RPMI8226 (cell line): ENCODE data around the gene UBE2U.
"Not testable (repeated sequence)": the region's sequence is repeated elsewhere in the genome, so short reads cannot be mapped to it uniquely, and the experiment has no call there.

Experiments used
- DNase-seq: peaks from one replicate; pipeline ENCODE4 v3.0.0-alpha.2; 2015

Gene UBE2U

DNA sequence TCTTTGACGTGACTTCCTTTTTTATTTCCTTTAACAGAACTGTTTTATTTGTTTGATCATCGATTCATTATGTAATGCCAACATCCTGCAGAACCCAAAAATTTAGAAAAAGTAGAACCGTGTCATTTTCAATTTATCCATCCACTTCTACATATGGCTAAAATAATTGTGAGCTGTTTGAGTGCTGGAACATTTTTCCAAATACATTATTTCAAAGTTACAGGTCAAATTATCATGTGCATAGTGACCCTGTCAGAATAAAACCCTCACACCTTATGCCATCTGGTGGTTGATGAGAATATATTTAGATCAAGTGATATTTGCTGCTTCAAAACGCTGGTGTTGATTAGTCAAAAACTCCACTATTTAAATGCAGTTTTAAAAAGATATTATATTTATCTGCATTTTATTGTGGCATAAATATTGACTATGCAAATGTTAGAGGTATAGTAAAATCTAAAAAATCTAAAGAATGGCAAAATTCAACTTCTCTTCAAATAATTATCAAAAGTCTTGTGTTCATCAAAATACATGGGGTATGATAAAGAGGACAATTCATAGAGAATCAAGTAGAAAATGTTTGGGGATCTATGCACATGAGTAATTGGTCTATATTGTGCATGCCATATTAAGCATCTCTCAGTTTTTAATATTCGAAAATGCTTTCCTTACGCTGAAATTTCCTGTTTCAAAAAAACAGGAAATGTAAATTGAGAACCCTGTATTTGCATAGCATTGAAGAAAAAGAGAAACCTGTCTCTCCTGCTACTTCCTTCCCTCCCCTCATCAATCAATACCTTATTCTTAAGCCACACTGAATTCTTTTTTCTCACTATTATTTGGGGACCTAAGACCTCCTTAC lies 39.7 kb downstream of the UBE2U start:
- peak; percentile 60 for DNase-seq

DNA sequence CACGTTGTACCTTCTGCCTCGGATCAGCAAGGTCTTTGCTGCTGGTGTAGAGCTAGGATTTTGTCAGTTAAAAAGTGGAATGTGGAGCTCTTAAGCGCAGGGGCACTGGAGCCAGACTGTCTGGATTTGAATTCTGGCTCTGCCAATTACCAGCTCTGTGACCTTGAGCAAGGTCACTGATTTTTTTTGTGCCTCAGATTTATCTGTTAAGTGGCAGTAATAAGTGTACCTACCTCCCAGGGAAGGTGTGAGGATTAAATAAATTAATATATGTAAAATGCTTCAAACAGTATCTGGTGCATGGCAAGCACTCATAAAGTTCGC lies 40.3 kb downstream of the UBE2U start:
- no peak for DNase-seq

DNA sequence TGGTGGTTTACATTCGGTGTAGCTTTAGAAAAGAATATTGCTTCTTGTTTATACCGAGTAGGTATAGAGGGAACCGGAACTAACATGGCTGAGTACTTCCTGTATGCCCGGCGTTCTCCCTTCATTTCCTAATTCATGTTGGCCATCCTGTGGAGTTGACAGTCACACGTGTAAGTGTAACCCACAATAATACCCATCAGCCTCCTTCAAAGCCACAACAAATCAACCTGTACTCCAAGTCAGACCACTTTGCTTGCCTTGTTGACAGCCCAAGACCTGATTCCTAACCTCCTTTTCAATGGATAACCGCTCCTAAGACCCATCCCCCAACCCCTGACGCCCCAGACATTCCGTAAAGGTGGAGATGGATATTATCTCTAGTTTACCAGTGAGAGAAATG lies 42.1 kb downstream of the UBE2U start:
- no peak for DNase-seq

DNA sequence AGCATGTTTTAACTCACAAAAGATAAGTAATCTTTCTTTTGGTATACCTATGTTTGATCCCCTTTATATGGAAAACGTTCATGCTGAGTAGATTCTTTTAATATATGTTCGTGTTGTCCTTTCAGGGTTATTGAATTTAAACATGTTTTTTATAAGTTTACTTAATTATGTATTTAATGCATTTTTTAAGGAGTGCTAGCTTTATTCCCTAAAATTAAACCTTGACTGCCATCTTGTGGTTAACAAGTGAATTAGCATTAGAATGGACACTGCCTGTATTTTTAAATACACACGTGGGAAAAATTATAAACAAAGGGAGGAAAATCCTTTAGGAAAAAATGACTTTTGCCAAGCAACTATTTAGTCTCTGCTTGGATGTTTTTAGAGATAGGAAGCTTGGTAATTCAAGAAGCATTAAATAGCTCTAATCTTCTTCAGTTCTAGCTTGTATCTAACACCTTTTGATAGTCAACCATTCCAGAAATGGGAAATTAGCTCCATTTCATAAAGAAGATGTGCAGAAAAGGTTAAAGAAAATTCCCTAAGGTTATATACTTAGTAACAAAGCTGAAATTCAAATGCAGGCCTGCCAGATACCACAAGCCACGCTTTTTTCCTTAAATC lies 43.0 kb downstream of the UBE2U start:
- DNase-seq, result no peak

DNA sequence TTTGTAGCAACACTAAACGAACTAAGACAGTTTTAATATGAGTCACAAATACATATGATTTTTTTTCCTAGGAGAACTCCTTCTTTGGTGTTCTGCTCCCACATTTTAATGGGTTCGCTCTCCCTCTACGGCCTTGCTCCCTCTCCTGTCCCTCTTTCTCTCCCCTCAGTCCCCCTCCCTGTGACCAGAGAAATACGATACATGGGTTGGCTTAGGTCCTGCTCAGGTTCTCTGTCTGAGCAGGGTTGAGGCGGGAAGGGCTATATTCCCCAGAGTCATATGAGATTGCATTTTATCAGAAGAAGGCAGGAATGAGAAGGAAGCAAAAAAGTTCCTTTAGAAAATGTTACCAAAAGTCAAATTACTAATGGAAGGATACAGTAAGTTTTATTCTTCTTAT lies 44.6 kb downstream of the UBE2U start:
- no peak for DNase-seq

DNA sequence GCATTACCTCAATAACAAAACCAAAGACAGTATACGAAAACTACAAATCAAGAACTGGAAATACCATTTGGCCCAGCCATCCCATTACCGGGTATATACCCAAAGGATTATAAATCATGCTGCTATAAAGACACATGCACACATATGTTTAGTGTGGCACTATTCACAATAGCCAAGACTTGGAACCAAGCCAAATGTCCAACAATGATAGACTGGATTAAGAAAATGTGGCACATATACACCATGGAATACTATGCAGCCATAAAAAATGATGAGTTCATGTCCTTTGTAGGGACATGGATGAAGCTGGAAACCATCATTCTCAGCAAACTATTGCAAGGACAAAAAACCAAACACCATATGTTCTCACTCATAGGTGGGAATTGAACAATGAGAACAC lies 47.0 kb downstream of the UBE2U start:
- not testable (repeated sequence) for DNase-seq

DNA sequence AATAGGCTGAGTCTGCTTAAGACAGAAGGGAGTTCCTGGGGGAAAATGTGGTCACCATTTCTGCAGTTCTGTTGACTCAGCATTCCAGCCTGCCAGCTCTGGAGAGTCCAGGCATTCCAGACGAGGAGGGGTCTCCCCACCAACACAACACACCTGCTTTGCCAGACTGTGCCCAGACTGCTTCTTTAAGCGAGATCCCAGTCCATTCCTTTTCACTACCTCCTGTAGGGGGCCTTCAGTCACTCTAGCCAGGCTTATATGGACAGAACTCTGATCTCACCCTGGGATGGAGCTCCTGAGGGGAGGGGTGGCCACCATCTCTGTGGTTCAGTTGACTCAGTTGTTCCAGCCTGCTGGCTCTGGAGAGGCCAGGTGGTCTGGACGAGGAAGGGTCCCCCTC lies 48.5 kb downstream of the UBE2U start:
- no peak for DNase-seq

DNA sequence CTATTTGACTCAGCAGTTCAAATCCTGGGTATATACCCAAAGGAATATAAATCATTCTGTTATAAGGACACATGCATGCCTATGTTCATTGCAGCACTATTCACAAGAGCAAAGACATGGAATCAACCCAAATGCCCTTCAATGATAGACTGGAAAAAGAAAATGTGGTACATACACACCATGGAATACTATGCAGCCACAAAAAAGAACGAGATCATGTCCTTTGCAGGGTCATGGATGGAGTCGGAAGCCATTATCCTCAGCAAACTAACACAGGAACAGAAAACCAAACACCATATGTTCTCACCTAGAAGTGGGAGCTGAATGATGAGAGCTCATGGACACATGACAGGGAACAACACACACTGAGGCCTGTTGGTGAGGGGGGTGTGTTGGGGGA lies 53.8 kb downstream of the UBE2U start:
- not testable (repeated sequence) for DNase-seq

DNA sequence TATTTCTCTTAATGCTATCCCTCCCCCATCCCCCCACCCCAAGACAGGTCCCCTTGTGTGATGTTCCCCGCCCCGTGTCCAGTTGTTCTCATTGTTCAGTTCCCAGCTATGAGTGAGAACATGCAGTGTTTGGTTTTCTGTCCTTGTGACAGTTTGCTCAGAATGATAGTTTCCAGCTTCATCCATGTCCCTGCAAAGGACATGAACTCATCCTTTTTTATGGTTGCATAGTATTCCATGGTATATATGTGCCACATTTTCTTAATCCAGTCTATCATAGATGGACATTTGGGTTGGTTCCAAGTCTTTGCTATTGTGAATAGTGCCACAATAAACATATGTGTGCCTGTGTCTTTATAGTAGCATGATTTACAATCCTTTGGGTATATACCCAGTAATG lies 55.0 kb downstream of the UBE2U start:
- not testable (repeated sequence) for DNase-seq

DNA sequence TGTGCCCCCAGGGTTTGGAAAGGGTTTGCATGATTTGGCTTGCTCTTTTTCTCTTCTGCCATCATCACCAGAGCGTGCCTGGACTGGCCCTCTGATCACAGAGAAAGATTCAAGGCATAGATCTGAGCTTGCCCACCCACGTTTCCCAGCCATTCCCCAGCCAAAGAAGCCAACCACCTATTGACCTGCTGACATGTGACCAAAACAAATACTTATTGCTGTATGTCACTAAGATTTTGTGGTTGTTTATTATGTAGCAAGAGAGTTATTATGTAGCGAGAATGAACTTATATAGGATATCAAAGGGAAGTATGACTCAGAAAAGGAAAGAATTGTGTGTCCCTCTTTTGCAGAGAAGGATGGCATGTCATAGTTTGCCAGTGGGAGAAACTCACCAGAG lies 59.9 kb downstream of the UBE2U start:
- no peak for DNase-seq

DNA sequence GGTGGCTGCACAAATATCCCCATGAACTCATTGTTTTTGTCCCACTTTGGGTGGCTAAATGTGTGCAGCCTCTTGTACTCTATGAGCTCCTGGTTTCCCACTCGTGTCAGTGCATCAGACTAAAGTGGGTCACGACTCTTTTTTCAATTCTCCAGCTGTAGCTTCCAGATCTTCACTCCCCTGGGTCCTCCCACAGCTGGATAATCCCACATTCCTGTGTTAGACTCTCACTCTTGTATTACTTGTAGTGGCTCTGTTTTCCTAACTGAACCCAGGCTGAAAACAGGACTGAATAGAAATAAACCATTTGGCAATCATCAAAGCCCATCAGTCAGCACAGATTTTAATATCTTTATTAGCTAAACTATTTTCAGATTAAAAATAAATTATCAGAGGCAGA lies 60.4 kb downstream of the UBE2U start:
- DNase-seq, result no peak

DNA sequence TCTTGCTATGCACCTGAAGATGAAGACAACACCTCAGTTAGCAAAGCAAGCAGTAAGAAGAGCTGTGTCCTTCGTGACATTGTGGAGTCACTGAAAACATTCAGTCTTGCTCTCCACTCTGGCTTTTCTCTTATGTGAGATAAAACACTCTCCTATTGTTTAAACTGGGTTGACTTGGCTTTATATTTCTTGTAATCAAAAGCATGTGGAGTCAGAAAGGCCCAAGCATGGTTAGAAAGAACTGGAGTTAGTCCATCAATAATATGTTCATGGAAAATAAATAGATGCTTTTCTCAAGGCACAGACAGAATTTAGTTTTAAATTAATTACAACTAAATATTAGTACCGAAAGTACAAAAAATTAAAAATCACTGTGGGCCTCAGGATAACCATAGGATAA lies 61.7 kb downstream of the UBE2U start:
- no peak for DNase-seq

DNA sequence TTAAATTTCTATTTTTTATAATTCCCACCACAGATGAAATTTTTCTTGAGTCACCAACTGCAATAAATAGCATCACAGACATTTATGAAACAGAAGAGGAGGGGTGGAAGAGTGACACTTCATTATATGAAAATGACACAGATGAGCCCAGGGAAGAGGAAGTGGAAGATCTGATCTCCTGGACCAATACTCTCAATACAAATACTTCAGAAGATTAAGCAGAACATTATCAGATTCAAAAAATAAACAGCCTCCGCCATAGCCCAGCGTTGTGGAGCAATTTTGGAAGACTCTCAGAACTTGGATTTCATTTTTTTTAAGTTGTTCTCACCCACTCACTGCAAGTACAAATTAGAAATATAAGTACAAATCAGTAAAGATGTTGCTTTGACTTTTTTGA lies 63.6 kb downstream of the UBE2U start:
- DNase-seq, result no peak

DNA sequence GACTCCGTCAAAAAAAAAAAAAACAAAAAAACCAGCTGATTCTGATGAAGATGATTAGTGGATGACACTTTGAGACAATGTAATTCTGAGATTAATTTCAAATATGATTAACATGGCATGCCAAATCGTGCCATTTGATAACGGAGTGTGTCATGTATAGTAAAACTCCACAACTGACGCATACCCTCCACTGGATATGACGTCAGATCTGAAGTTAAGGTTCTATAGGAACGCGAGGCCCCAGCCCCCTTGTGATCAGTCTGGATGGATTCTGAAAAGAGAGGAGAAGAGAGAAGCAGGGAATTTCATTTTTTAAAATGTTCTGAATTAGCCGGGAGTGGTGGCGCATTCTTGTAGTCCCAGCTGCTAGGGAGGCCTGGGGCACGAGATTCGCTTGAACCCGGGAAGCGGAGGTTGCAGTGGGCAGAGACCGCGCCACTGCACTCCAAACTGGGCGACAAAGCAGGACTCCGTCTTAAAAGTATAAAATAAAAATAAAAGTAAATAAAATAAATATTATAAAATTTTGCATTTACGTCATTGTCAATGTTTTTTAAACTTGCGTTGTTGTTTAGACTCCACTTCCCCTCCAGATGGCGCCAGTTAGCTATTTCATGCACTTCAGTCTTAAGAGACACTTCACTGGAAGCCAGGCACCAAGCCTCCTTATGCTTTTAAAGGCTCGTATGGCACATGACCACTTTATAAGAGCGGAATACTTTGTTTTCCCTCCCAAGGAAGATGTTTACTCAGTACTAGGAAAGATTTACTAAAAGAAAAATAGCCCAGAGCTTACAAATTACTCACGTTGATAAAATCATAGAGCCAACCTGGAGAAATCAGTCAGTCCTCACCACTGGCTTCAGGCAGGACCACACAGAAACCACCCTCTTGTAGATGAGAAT lies 65.5 kb downstream of the UBE2U start:
- DNase-seq, result peak; percentile 84

DNA sequence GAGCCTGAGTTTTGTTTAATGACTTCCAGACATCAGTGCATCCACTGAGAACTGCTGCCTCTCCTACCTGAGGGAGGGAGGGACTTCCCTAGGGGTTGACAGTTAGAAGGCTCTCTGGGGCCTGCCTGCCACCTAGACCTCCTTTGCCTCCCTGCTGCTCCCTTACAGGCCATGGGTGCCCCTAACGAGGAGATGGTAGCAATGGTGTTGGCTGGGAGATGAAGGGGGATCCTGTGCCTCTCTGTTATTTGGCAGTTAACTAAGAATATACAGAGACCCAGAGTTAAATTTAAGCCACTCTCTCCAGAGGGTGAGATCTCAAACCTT lies 66.1 kb downstream of the UBE2U start:
- no peak for DNase-seq

DNA sequence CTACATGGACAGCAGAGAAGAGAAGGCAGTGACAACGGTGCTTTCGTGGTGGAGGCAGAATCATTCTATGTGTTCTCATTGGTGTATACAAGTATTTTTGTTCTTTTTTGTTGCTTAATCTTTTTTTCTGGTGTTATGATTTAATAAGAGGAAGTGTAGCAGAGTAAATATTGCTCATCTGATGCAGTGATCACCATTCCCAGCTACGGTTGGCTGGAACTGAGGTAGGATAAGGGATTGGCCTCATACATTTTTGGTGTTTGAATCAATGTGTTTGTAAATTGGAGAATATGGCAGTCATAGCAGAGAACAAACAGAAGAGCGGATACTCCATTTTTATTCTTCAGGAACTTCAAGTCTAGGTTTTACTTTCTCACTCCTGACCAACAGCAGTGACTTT lies 76.6 kb downstream of the UBE2U start:
- no peak for DNase-seq

DNA sequence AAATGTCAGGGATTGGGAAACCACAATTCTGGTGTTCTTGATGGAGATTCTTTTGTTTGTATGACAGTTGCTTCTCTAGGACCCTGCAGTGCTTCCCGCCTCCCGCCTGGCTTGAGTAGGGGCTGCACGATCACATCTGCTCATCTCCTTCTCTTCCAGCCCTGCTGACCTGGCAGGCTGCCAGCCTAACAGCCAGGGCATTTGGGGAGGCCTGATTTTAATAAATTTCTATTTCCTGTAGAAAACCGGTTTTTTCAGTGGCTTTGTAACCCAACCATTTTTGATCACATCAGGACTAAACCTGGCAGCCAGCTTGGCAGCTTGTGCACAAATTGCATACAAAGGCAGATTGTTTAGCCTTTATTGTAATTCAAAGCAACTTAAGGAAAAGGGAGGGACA lies 78.9 kb downstream of the UBE2U start:
- DNase-seq, result peak; percentile 18

DNA sequence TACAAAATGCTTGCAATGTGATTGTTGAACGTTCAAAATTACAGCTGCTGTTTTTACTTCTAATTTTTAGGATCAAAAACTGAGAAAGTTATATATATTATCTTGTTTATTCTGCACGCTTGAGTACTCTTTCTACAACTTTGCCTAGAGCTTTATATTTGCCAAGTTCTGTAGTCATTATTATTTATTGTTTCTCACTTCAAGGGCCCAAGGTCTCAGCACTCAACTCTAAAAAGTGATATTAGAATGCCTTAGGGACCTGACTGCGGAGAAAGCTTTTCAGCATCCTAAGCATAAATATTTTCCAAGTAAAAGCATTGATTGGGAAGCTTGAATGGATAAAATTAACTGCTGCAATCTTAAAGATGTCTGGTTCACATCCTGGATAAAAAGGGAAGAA lies 83.6 kb downstream of the UBE2U start:
- DNase-seq, result no peak

DNA sequence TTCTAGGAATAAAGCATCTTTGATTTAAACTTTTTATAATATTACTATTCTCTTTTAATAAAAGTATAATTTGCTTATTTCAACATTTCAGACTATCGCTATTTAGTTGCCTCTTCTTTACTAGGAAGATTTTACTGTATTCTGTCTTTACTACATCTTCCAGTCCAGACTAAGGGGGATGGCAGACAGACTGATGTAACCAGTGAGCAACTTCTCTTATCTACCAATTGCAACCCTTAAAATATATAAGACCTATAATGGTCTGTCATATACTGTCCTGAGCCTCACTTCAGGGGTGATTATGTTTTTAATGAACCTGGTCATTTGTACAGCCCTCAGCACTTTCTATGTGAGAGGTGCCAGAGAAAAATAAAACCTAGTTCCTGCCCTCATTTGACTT lies 87.0 kb downstream of the UBE2U start:
- no peak for DNase-seq

DNA sequence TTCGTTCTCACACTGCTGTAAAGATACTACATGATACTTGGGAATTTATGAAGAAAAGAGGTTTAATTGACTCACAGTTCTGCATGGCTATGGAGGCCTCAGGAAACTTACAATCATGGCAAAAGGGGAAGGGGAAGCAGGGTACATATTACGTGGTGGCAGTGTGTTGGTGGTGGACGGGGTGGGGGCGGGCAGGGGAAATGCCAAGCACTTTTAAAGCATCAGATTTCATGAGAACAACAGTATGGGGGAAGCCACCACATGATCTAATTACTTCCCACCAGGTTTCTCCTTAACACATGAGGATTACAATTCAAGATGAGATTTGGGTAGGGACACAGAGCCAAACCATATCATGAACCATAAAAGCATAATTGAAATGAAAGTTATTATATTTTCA lies 88.5 kb downstream of the UBE2U start:
- DNase-seq, result no peak

DNA sequence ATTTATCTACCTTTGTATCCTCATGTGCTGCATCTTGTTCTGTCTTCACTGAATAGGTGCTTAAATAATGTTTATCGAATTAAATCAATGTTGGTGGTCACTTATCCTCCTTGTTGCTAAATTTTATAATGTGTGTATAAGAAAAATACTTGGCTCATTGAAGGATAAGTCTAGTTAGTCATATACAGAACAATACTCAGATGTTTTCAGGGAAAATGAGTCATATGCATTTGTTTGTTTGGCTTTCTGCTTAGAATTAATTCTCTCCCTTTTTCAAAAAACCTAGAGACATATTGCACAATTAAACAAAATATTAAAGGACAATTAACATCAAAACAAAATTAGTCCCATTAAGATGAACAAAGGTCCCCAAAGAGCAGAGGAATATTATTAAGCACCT lies 89.0 kb downstream of the UBE2U start:
- no peak for DNase-seq

DNA sequence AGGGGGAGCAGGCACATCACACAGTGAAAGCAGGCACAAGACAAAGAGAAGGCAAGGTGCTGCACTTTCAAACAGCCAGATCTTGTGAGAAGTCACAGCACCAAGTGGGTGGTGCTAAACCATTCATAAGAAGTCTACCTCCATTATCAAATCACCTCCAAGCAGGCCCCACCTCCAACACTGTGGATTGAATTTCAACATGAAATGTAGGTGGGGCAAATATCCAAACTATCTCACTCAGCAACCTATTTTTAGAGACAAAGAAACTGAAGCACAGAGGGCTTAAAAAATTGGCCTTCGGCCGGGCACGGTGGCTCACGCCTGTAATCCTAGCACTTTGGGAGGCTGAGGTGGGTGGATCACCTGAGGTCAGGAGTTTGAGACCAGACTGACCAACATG lies 90.4 kb downstream of the UBE2U start:
- no peak for DNase-seq

DNA sequence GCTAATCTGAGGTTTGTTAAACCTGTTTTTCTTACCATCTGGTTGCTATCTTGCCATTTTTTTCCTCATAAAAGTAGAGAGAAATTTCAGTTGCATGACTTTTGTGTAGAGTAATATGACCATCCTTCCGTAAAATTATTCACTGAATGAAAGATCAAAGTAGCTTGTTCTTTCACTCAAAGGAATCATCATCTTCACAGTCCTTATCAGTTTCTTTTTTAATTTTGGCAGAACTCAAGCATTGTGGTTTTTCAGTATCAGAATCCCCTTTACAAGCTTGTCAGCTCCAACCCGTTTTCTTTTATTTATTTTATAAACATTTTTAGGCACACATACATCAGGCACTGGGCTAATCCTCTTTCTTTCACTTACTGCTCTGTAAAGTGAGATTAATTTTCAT lies 91.7 kb downstream of the UBE2U start:
- no peak for DNase-seq

DNA sequence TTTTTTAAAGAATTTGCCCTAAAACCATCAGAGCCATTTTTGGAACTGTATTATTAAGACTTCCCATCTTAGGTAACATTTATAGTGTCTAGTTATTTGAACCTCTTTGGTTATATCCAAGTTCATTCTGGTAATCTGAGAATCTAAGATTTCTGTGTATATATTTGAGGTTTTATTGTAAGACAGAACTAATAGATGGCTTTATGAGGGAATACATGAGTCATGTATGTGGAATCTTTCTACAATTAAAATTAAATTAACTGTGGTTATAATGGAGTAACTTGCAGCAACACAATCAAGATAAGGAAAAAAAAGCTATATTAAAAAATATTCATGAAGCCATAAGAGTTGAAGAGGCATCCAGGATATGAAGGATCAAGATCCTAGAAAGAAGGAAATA lies 92.1 kb downstream of the UBE2U start:
- DNase-seq, result no peak
